OCI-LY1 (cell line): ENCODE results near the gene KLHL40.

ENCODE experiments used
- H2AFZ ChIP-seq: fragments of 200-600 bp; sonication (generic), shearing (Covaris generic); 2 replicates; pipeline ENCODE4 v1.6.0; 2014; ENCODE audit warnings: antibody characterized with exemption, mild to moderate bottlenecking, low read length
- H3F3A ChIP-seq: fragments of 200-600 bp; sonication (generic), shearing (Covaris generic); 2 replicates; pipeline ENCODE4 v1.6.0; 2014; ENCODE audit warnings: mild to moderate bottlenecking, antibody characterized with exemption, low read length, moderate library complexity; ENCODE audit not compliant: insufficient read depth
- H3K27ac ChIP-seq: fragments of 200-600 bp; sonication (generic); 2 replicates; pipeline ENCODE4 v1.5.1; 2014; ENCODE audit warnings: low read length, mixed run types, mild to moderate bottlenecking, low read depth; ENCODE audit not compliant: poor library complexity, severe bottlenecking
- H3K27me3 ChIP-seq: fragments of 200-600 bp; sonication (generic); 2 replicates; pipeline ENCODE4 v1.6.0; 2014; ENCODE audit warnings: antibody characterized with exemption, mild to moderate bottlenecking, low read length, moderate library complexity; ENCODE audit not compliant: insufficient read depth
- H3K36me3 ChIP-seq: fragments of 200-600 bp; sonication (generic); 2 replicates; pipeline ENCODE4 v1.6.1; 2014; ENCODE audit warnings: mild to moderate bottlenecking, antibody characterized with exemption, low read length, moderate library complexity, mixed read lengths; ENCODE audit not compliant: insufficient read depth
- H3K4me1 ChIP-seq: fragments of 200-600 bp; sonication (generic); 2 replicates; pipeline ENCODE4 v1.5.1; 2014; ENCODE audit warnings: mild to moderate bottlenecking, low read length, moderate library complexity; ENCODE audit not compliant: insufficient read depth, severe bottlenecking
- H3K4me2 ChIP-seq: fragments of 200-600 bp; sonication (generic), shearing (Covaris generic); 2 replicates; pipeline ENCODE4 v1.6.1; 2014; ENCODE audit warnings: low read length
- H3K4me3 ChIP-seq: fragments of 200-600 bp; sonication (generic); 2 replicates; pipeline ENCODE4 v1.5.1; 2014; ENCODE audit warnings: low read length, low read depth, mild to moderate bottlenecking, mixed read lengths; ENCODE audit not compliant: poor library complexity, severe bottlenecking
- H3K79me2 ChIP-seq: fragments of 200-600 bp; shearing (Covaris generic); 2 replicates; pipeline ENCODE4 v1.6.1; 2016; ENCODE audit warnings: mixed run types, low read length, mixed read lengths; ENCODE audit not compliant: insufficient read depth
- H3K9ac ChIP-seq: fragments of 200-600 bp; sonication (generic), shearing (Covaris generic); 2 replicates; pipeline ENCODE4 v1.6.1; 2014; ENCODE audit warnings: mild to moderate bottlenecking, low read length, mixed read lengths
- H3K9me2 ChIP-seq: fragments of 200-600 bp; sonication (generic), shearing (Covaris generic); 2 replicates; pipeline ENCODE4 v1.6.1; 2014; ENCODE audit warnings: low read depth, mild to moderate bottlenecking, low read length, mixed read lengths
- H3K9me3 ChIP-seq: fragments of 200-600 bp; shearing (Covaris generic); 2 replicates; pipeline ENCODE4 v1.6.1; 2014; ENCODE audit warnings: low read length, mixed read lengths
- H4K20me1 ChIP-seq: fragments of 200-600 bp; sonication (generic), shearing (Covaris generic); 2 replicates; pipeline ENCODE4 v1.6.0; 2016; ENCODE audit warnings: mild to moderate bottlenecking, low read length; ENCODE audit not compliant: insufficient read depth
- EZH2 ChIP-seq: fragments of 200-600 bp; sonication (generic), shearing (Covaris generic); IDR thresholded peaks from 2 replicates; pipeline ENCODE4 v1.8.0; 2017; ENCODE audit warnings: borderline replicate concordance, mixed run types, mild to moderate bottlenecking, antibody characterized with exemption, low read length, moderate library complexity, mixed read lengths
- TF ChIP-seq, protein P1 (sequence below): fragments of 200-600 bp; sonication (generic), shearing (Covaris generic); IDR thresholded peaks from 2 replicates; pipeline ENCODE4 v1.5.1; 2017; ENCODE audit warnings: mild to moderate bottlenecking, antibody characterized with exemption, low read length, moderate library complexity, mixed read lengths

KLHL40 gene

DNA sequence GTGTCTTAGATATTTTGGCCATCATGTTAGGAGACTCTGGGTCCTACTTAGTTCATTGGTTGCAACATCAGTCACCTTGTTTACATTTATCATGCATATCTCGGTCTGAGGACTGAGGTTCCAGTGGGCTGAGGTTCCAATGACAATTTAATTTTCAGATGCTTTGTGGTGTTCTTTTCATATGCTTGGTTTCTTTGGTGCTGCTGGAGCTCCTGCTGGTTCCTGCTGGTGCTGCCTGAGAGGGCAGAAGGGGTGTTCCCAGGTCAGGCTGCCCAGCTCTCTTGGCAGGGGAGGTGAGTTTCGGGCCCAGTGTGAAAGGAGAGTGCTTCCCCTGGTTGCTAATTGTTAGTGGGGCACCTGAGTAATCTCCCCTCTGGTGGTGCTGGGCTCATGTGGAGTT is 6.9 kb upstream of the KLHL40 start:
- no peak for TF ChIP-seq EZH2
- TF ChIP-seq, protein P1, sequence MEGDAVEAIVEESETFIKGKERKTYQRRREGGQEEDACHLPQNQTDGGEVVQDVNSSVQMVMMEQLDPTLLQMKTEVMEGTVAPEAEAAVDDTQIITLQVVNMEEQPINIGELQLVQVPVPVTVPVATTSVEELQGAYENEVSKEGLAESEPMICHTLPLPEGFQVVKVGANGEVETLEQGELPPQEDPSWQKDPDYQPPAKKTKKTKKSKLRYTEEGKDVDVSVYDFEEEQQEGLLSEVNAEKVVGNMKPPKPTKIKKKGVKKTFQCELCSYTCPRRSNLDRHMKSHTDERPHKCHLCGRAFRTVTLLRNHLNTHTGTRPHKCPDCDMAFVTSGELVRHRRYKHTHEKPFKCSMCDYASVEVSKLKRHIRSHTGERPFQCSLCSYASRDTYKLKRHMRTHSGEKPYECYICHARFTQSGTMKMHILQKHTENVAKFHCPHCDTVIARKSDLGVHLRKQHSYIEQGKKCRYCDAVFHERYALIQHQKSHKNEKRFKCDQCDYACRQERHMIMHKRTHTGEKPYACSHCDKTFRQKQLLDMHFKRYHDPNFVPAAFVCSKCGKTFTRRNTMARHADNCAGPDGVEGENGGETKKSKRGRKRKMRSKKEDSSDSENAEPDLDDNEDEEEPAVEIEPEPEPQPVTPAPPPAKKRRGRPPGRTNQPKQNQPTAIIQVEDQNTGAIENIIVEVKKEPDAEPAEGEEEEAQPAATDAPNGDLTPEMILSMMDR = no peak

DNA sequence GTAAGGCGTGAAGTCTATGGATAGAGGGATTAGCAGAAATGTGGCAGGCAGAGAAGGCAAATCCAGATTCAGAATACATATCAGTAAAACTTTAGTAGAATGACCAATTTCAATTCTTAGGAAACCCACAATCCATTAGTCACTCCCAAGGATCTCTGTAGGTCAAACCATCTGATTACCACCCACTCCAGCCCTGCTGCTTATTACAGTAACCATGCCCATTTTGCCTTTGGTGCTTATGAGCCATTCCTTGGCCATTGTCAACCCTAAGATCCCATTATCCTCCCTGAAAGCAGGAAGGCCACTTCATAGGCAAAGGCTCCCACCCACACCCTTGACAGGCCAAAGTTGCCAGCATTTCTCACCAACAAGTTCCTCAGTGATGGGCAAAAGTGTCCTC is 5.1 kb upstream of the KLHL40 start:
- Histone ChIP-seq H3K9ac (no peak overlapping the region), H3K27me3 (no peaks in the 10 kb centered on the region), H3F3A (no peaks in the 10 kb centered on the region), H3K4me1 (no peaks in the 10 kb centered on the region), H3K79me2 (no peaks in the 10 kb centered on the region), H3K27ac (no peak overlapping the region), H3K4me3 (no peak overlapping the region), H3K4me2 (no peak overlapping the region), H3K9me2 (no peaks in the 10 kb centered on the region), H3K9me3 (no peaks in the 10 kb centered on the region), H4K20me1 (no peaks in the 10 kb centered on the region), H3K36me3 (no peaks in the 10 kb centered on the region; the same call in 1 of the 2 replicates), H2AFZ (no peak overlapping the region)
- TF ChIP-seq, protein P1 = no peak
- no peak for TF ChIP-seq EZH2

More for the DNA sequence above, 6.9 kb upstream of the KLHL40 start:
- Histone ChIP-seq H3K9me3 (no peaks in the 10 kb centered on the region), H3F3A (no peaks in the 10 kb centered on the region), H3K9ac (no peak overlapping the region), H3K27ac (no peak overlapping the region), H3K9me2 (no peaks in the 10 kb centered on the region), H3K27me3 (no peaks in the 10 kb centered on the region), H3K36me3 (no peaks in the 10 kb centered on the region; the same call in 1 of the 2 replicates), H3K79me2 (no peaks in the 10 kb centered on the region), H3K4me2 (no peak overlapping the region), H2AFZ (no peak overlapping the region), H4K20me1 (no peaks in the 10 kb centered on the region), H3K4me1 (no peaks in the 10 kb centered on the region), H3K4me3 (no peak overlapping the region)

DNA sequence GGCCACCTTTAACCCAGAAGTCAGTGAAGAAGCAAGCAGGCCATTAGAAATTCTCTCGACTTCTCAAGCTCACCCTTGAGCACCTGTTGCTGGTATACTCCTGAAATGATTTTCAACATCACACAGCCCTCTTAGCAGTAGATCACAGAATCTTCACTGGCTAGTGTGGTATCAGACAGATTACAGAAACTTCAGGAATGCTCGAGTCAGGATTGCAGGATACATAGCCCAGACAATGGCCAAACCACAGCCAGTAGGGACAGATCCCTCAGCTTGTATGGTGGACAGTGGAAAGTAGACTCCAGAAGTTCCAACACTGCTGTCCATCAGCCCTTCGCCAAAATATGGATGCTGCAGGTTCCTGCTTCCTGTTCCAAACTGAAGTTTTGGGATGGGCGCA is 4.5 kb upstream of the KLHL40 start:
- Histone ChIP-seq H3K4me2 (no peak overlapping the region), H3K27me3 (no peaks in the 10 kb centered on the region), H3K79me2 (no peaks in the 10 kb centered on the region), H3F3A (no peaks in the 10 kb centered on the region), H3K9ac (no peak overlapping the region), H2AFZ (no peak overlapping the region), H3K27ac (no peak overlapping the region), H3K9me3 (no peaks in the 10 kb centered on the region), H3K36me3 (no peaks in the 10 kb centered on the region; the same call in 1 of the 2 replicates), H4K20me1 (no peaks in the 10 kb centered on the region), H3K9me2 (no peaks in the 10 kb centered on the region), H3K4me1 (no peaks in the 10 kb centered on the region), H3K4me3 (no peak overlapping the region)
- TF ChIP-seq, protein P1 = no peak
- no peak for TF ChIP-seq EZH2
